ENCODE data around the gene SOX14.

SOX14 gene

GRCh38 chr3:137764001-137764433, at the start of gene SOX14:
TSS of gene SOX14 (plus strand) at chr3:137764315. CDS start at chr3:137764785, 470 bp downstream.
- DNase-seq = no peak

GRCh38 chr3:137714551-137714950, 49.6 kb upstream of the SOX14 start:
- no peak for DNase-seq

GRCh38 chr3:137724240-137724639, 39.9 kb upstream of the SOX14 start:
- no peak for DNase-seq

GRCh38 chr3:137737208-137737607, 26.9 kb upstream of the SOX14 start:
- DNase-seq = no peak

- no peak for DNase-seq
Measured at GRCh38 chr3:137738710-137739109, 25.4 kb upstream of the SOX14 start.

GRCh38 chr3:137743608-137744007, 20.5 kb upstream of the SOX14 start:
- DNase-seq = no peak

- no peak for DNase-seq
Measured at GRCh38 chr3:137746808-137747207, 17.3 kb upstream of the SOX14 start.

- DNase-seq = no peak
Measured at GRCh38 chr3:137759505-137759904, 4.6 kb upstream of the SOX14 start.

GRCh38 chr3:137760341-137761098, 3.6 kb upstream of the SOX14 start:
- DNase-seq = no peak

- DNase-seq = no peak
Measured at GRCh38 chr3:137761099-137761562, 3.0 kb upstream of the SOX14 start.

GRCh38 chr3:137761563-137762503, 2.3 kb upstream of the SOX14 start:
- no peak for DNase-seq

GRCh38 chr3:137762674-137763593, 1.2 kb upstream of the SOX14 start:
- no peak for DNase-seq

- no peak for DNase-seq
Measured at GRCh38 chr3:137763594-137763938, 549 bp upstream of the SOX14 start.

- no peak for DNase-seq
Measured at GRCh38 chr3:137764563-137765309, 621 bp downstream of the SOX14 start.

- DNase-seq = no peak
Measured at GRCh38 chr3:137765310-137766033, 1.4 kb downstream of the SOX14 start.

- DNase-seq = no peak
Measured at GRCh38 chr3:137766041-137766875, 2.1 kb downstream of the SOX14 start.

- DNase-seq = no peak
Measured at GRCh38 chr3:137766876-137767537, 2.9 kb downstream of the SOX14 start.

GRCh38 chr3:137767538-137768360, 3.6 kb downstream of the SOX14 start:
- DNase-seq = no peak
